SK-N-MC (cell line): ENCODE results near the gene KAZN.

ENCODE experiments used
- EZH2 ChIP-seq: fragments of 200-600 bp; sonication (generic); IDR thresholded peaks from one replicate; pipeline ENCODE4 v1.6.1; 2017; ENCODE audit warnings: antibody characterized with exemption
- POLR2AphosphoS5 ChIP-seq: IDR thresholded peaks from 2 replicates; pipeline ENCODE4 v1.6.1; 2012; ENCODE audit warnings: mild to moderate bottlenecking, low read depth, low read length, borderline replicate concordance

DNA sequence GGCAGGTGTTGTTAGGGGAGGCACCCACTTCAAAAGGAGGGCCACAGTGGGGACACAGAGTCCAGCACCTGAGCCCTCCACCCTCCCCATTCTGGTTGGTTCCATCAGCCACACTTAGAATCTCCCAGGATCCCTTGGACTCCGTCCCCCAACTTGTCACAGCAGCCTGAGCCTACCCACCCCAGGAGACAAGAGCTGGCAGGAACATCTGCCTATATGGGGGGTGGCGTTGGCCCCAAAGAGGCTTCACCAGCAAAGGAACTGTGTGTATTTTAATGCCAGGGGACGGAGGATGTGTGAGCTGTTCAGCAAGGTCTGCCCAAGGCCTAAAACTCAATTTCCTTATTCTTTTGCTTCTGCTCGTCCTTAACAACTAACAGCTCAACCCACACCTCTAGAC lies 468.7 kb downstream of the KAZN start:
- TF ChIP-seq POLR2AphosphoS5 (no peak), EZH2 (no peak)
